GM19455 (cell line): ENCODE measurements around the gene PTPRK.

Experiments
- ATAC-seq: cut with Tn5 transposase; IDR thresholded peaks from one replicate; pipeline ENCODE4 v1.9.1; 2021; ENCODE audit not compliant: unreplicated experiment

PTPRK gene

GRCh38 chr6:128520436-128521281 is at the start of gene PTPRK:
TSS of gene PTPRK (minus strand) at chr6:128520599. CDS start at chr6:128520358, 241 bp downstream.
- peak; percentile 90 for ATAC-seq

- no peak for ATAC-seq
Measured at GRCh38 chr6:128567029-128567428, 46.6 kb upstream of the PTPRK start.

GRCh38 chr6:128560966-128561365 is 40.6 kb upstream of the PTPRK start:
- ATAC-seq = no peak

- no peak for ATAC-seq
Measured at GRCh38 chr6:128558924-128559323, 38.5 kb upstream of the PTPRK start.

- ATAC-seq = no peak
Measured at GRCh38 chr6:128558021-128558420, 37.6 kb upstream of the PTPRK start.

GRCh38 chr6:128557081-128557480 is 36.7 kb upstream of the PTPRK start:
- ATAC-seq = no peak

- ATAC-seq = no peak
Measured at GRCh38 chr6:128554302-128554701, 33.9 kb upstream of the PTPRK start.

GRCh38 chr6:128541261-128541660 is 20.9 kb upstream of the PTPRK start:
- ATAC-seq = no peak

GRCh38 chr6:128538763-128539162 is 18.4 kb upstream of the PTPRK start:
- no peak for ATAC-seq

GRCh38 chr6:128532827-128533226 is 12.4 kb upstream of the PTPRK start:
- ATAC-seq = no peak

GRCh38 chr6:128532136-128532535 is 11.7 kb upstream of the PTPRK start:
- no peak for ATAC-seq

- no peak for ATAC-seq
Measured at GRCh38 chr6:128531696-128532095, 11.3 kb upstream of the PTPRK start.

- no peak for ATAC-seq
Measured at GRCh38 chr6:128528241-128528640, 7.8 kb upstream of the PTPRK start.

- no peak for ATAC-seq
Measured at GRCh38 chr6:128527375-128527774, 7.0 kb upstream of the PTPRK start.

GRCh38 chr6:128526152-128526914 is 5.9 kb upstream of the PTPRK start:
- ATAC-seq = no peak

GRCh38 chr6:128525406-128525805 is 5.0 kb upstream of the PTPRK start:
- no peak for ATAC-seq

GRCh38 chr6:128521282-128521632 is 858 bp upstream of the PTPRK start:
- ATAC-seq = no peak

GRCh38 chr6:128519931-128520435 is 416 bp downstream of the PTPRK start:
- ATAC-seq = peak; percentile 30

GRCh38 chr6:128519132-128519930 is 1.1 kb downstream of the PTPRK start:
- ATAC-seq = no peak

GRCh38 chr6:128518434-128519131 is 1.8 kb downstream of the PTPRK start:
- ATAC-seq = no peak

GRCh38 chr6:128517124-128517523 is 3.3 kb downstream of the PTPRK start:
- ATAC-seq = no peak
